Thymus (tissue), 11 donors: ENCODE results near the gene ST7. TPM values are rescaled to one million over a fixed set of nuclear protein-coding genes. Genes with fewer than 3 reads are reported as not detected.
A peak's percentile ranks its signal among the peaks of the same experiment; 100 is the strongest.

ENCODE experiments used
- DNase-seq, 9 donors: peaks; one replicate each; pipeline ENCODE4 v3.0.0-alpha.2; 2013; ENCODE audit warnings: low spot score in 9 of 9, low read depth in 6 of 9, missing footprints in 1 of 9
- H3K27ac ChIP-seq, 2 donors: one replicate each; pipeline ENCODE4 v1.5.1; 2013; ENCODE audit warnings: control low read depth in 1 of 2, low read depth in 1 of 2, low read length in 1 of 2, mild to moderate bottlenecking in 1 of 2, moderate library complexity in 1 of 2
- H3K27me3 ChIP-seq, 2 donors: one replicate each; pipeline ENCODE4 v1.5.1; 2013; ENCODE audit warnings: low read length in 1 of 2; ENCODE audit not compliant: control insufficient read depth in 2 of 2, insufficient read depth in 1 of 2
- H3K36me3 ChIP-seq, 2 donors: one replicate each; pipeline ENCODE4 v1.5.1; 2013; ENCODE audit warnings: low read length in 1 of 2, mild to moderate bottlenecking in 1 of 2, moderate library complexity in 1 of 2; ENCODE audit not compliant: control insufficient read depth in 2 of 2, insufficient read depth in 2 of 2
- H3K4me1 ChIP-seq, 2 donors: one replicate each; pipeline ENCODE4 v1.5.1; 2013; ENCODE audit warnings: low read length in 2 of 2; ENCODE audit not compliant: control insufficient read depth in 2 of 2, insufficient read depth in 2 of 2
- H3K4me3 ChIP-seq, 2 donors: one replicate each; pipeline ENCODE4 v1.5.1; 2013; ENCODE audit warnings: low read length in 2 of 2, control low read depth in 1 of 2, mild to moderate bottlenecking in 1 of 2
- H3K9me3 ChIP-seq, 2 donors: one replicate each; pipeline ENCODE4 v1.5.1; 2013; ENCODE audit warnings: low read length in 1 of 2, mild to moderate bottlenecking in 1 of 2; ENCODE audit not compliant: control insufficient read depth in 2 of 2, insufficient read depth in 1 of 2
- WGBS: extraction: QIAGEN DNeasy Blood & Tissue Kit; methylation state at CpG from one replicate; pipeline ENCODE4 v1.1.7; 2013; 5-methylcytosine and 5-hydroxymethylcytosine counted together
- polyA plus RNA-seq: library from polyadenylated mRNA; stranded (reverse); fragments of 200-250 nt; gene quantifications from one replicate; pipeline ENCODE4 v1.2.3, GENCODE V29; 2013
- total RNA-seq: library from RNA; stranded (reverse); fragments of 120-200 nt; gene quantifications from one replicate; pipeline ENCODE4 v1.2.4, GENCODE V29; 2013
- donor health status: healthy.

Gene ST7
- total and polyA plus RNA-seq, 2 donors: 9.3 to 11.5 TPM

GRCh38 chr7:117188376-117188775, 235.1 kb downstream of the ST7 start:
- no peak for DNase-seq
- Histone ChIP-seq H3K36me3 (peaks cover 0 to 2% of the 10 kb centered on the region in 2 donors), H3K9me3 (no peaks in the 10 kb centered on the region), H3K27me3 (no peaks in the 10 kb centered on the region), H3K4me3 (no peak overlapping the region), H3K27ac (no peak overlapping the region), H3K4me1 (no peaks in the 10 kb centered on the region)

- 97% methylated on average over 5 of the region's 5 CpGs for WGBS
- Histone ChIP-seq H3K27me3 (no peaks in the 10 kb centered on the region), H3K4me1 (no peaks in the 10 kb centered on the region), H3K9me3 (no peaks in the 10 kb centered on the region), H3K36me3 (peaks cover 0 to 2% of the 10 kb centered on the region in 2 donors), H3K4me3 (no peak overlapping the region), H3K27ac (no peak overlapping the region)
- DNase-seq: no peak
These were observed 235.8 kb downstream of the ST7 start for GRCh38 chr7:117188949-117189592.

- WGBS: 98% methylated on average over 8 of the region's 8 CpGs
- H3K9me3 ChIP-seq: no peaks in the 10 kb centered on the region
- no peak for DNase-seq
- H3K4me3 ChIP-seq: no peak overlapping the region
- H3K27me3 ChIP-seq: no peaks in the 10 kb centered on the region
- H3K36me3 ChIP-seq: peaks cover 0 to 2% of the 10 kb centered on the region in 2 donors
- no peak overlapping the region for H3K27ac ChIP-seq
- H3K4me1 ChIP-seq: no peaks in the 10 kb centered on the region
These were observed 236.8 kb downstream of the ST7 start for GRCh38 chr7:117190104-117190503.

- Histone ChIP-seq H3K9me3 (no peaks in the 10 kb centered on the region), H3K36me3 (peaks cover 0 to 2% of the 10 kb centered on the region in 2 donors), H3K27ac (no peak overlapping the region), H3K27me3 (no peaks in the 10 kb centered on the region), H3K4me3 (no peak overlapping the region), H3K4me1 (no peaks in the 10 kb centered on the region)
- 97% methylated on average over 9 of the region's 9 CpGs for WGBS
- DNase-seq: no peak
These were observed 237.6 kb downstream of the ST7 start for GRCh38 chr7:117190746-117191435.

GRCh38 chr7:117192108-117192507, 238.8 kb downstream of the ST7 start:
- H3K27ac ChIP-seq: no peak overlapping the region
- H3K36me3 ChIP-seq: peaks cover 0 to 2% of the 10 kb centered on the region in 2 donors
- H3K9me3 ChIP-seq: no peaks in the 10 kb centered on the region
- DNase-seq: no peak
- WGBS: 97% methylated on average over 1 of the region's 1 CpG
- H3K27me3 ChIP-seq: no peaks in the 10 kb centered on the region
- no peak overlapping the region for H3K4me3 ChIP-seq
- H3K4me1 ChIP-seq: no peaks in the 10 kb centered on the region

- Histone ChIP-seq H3K27me3 (no peaks in the 10 kb centered on the region), H3K36me3 (peaks cover 0 to 2% of the 10 kb centered on the region in 2 donors), H3K4me1 (no peaks in the 10 kb centered on the region), H3K4me3 (no peak overlapping the region), H3K27ac (no peak overlapping the region), H3K9me3 (no peaks in the 10 kb centered on the region)
- DNase-seq: no peak
- WGBS: 96% methylated on average over 2 of the region's 2 CpGs
These were observed 240.3 kb downstream of the ST7 start for GRCh38 chr7:117193564-117193963.

- H3K36me3 ChIP-seq: peaks cover 0 to 2% of the 10 kb centered on the region in 2 donors
These were observed 241.1 kb downstream of the ST7 start for GRCh38 chr7:117194445-117194844.

GRCh38 chr7:117195361-117196029, 242.2 kb downstream of the ST7 start:
- H3K27ac ChIP-seq: no peak overlapping the region
- no peaks in the 10 kb centered on the region for H3K27me3 ChIP-seq
- no peak for DNase-seq
- H3K4me1 ChIP-seq: no peaks in the 10 kb centered on the region
- 89% methylated on average over 4 of the region's 4 CpGs for WGBS
- H3K36me3 ChIP-seq: peaks cover 0 to 2% of the 10 kb centered on the region in 2 donors
- no peak overlapping the region for H3K4me3 ChIP-seq
- H3K9me3 ChIP-seq: no peaks in the 10 kb centered on the region

More at GRCh38 chr7:117194445-117194844, 241.1 kb downstream of the ST7 start:
- Histone ChIP-seq H3K27me3 (no peaks in the 10 kb centered on the region), H3K4me1 (no peaks in the 10 kb centered on the region), H3K9me3 (no peaks in the 10 kb centered on the region), H3K27ac (no peak overlapping the region), H3K4me3 (no peak overlapping the region)
- WGBS: 97% methylated on average over 2 of the region's 2 CpGs
- no peak for DNase-seq

- WGBS: 50% methylated on average over 2 of the region's 2 CpGs
These were observed 246.8 kb downstream of the ST7 start for GRCh38 chr7:117200132-117200531.

More at GRCh38 chr7:117200132-117200531, 246.8 kb downstream of the ST7 start:
- no peaks in the 10 kb centered on the region for H3K27me3 ChIP-seq
- no peaks in the 10 kb centered on the region for H3K9me3 ChIP-seq
- H3K4me3 ChIP-seq: no peak overlapping the region
- no peaks in the 10 kb centered on the region for H3K4me1 ChIP-seq
- H3K36me3 ChIP-seq: no peaks in the 10 kb centered on the region
- peak overlapping the region in 1 of 2 donors; percentile 49 for H3K27ac ChIP-seq
- no peak for DNase-seq
